MM.1S (cell line): Measurements from ENCODE around the gene CTTNBP2NL.
"Not testable (repeated sequence)": the region's sequence is repeated elsewhere in the genome, so short reads cannot be mapped to it uniquely, and the experiment has no call there.

Source experiments
- DNase-seq: peaks from one replicate; pipeline ENCODE4 v3.0.0-alpha.2; 2015
- H2AFZ ChIP-seq: fragments of 300-600 bp; sonication (generic); 2 replicates; pipeline ENCODE4 v1.6.0; 2016; ENCODE audit warnings: antibody characterized with exemption, low read length
- H3F3A ChIP-seq: fragments of 300-600 bp; sonication (generic); 2 replicates; pipeline ENCODE4 v1.6.1; 2016; ENCODE audit warnings: mild to moderate bottlenecking, antibody characterized with exemption, low read length, moderate library complexity, mixed read lengths; ENCODE audit not compliant: insufficient read depth
- H3K27ac ChIP-seq: fragments of 300-600 bp; sonication (generic); 2 replicates; pipeline ENCODE4 v1.5.1; 2016; ENCODE audit warnings: mild to moderate bottlenecking, low read length
- H3K27me3 ChIP-seq: fragments of 300-600 bp; sonication (generic); replicated peaks from 2 replicates; pipeline ENCODE4 v1.6.0; 2016; ENCODE audit warnings: low read length; ENCODE audit not compliant: insufficient read depth
- H3K36me3 ChIP-seq: fragments of 300-600 bp; sonication (generic); replicated peaks from 2 replicates; pipeline ENCODE4 v1.6.1; 2016; ENCODE audit warnings: mild to moderate bottlenecking, low read length, mixed read lengths; ENCODE audit not compliant: insufficient read depth
- H3K4me1 ChIP-seq: fragments of 300-600 bp; sonication (generic); 2 replicates; pipeline ENCODE4 v1.6.1; 2016; ENCODE audit warnings: low read length, mixed read lengths
- H3K4me2 ChIP-seq: fragments of 300-600 bp; sonication (generic); 2 replicates; pipeline ENCODE4 v1.6.0; 2016; ENCODE audit warnings: low read depth, low read length
- H3K4me3 ChIP-seq: fragments of 300-600 bp; sonication (generic); 2 replicates; pipeline ENCODE4 v1.5.1; 2016; ENCODE audit warnings: low read length, mixed read lengths
- H3K79me2 ChIP-seq: fragments of 300-600 bp; sonication (generic); 2 replicates; pipeline ENCODE4 v1.6.1; 2016; ENCODE audit warnings: mixed run types, low read length, mixed read lengths
- H3K9ac ChIP-seq: fragments of 300-600 bp; sonication (generic); 2 replicates; pipeline ENCODE4 v1.6.1; 2016; ENCODE audit warnings: low read length, mixed read lengths
- H3K9me2 ChIP-seq: fragments of 300-600 bp; sonication (generic); replicated peaks from 2 replicates; pipeline ENCODE4 v1.6.1; 2016; ENCODE audit warnings: mild to moderate bottlenecking, low read length, mixed read lengths; ENCODE audit not compliant: insufficient read depth
- H3K9me3 ChIP-seq: fragments of 300-600 bp; sonication (generic); replicated peaks from 2 replicates; pipeline ENCODE4 v1.6.1; 2016; ENCODE audit warnings: mild to moderate bottlenecking, low read length, mixed read lengths; ENCODE audit not compliant: insufficient read depth
- H4K20me1 ChIP-seq: fragments of 300-600 bp; sonication (generic); 2 replicates; pipeline ENCODE4 v1.6.1; 2016; ENCODE audit warnings: mild to moderate bottlenecking, low read length, moderate library complexity, mixed read lengths; ENCODE audit not compliant: insufficient read depth
- CTCF ChIP-seq: fragments of 300-600 bp; sonication (generic); IDR thresholded peaks from 2 replicates; pipeline ENCODE4 v1.5.1; 2016; ENCODE audit warnings: antibody characterized with exemption, low read length, mixed read lengths
- EZH2 ChIP-seq: fragments of 300-600 bp; sonication (generic); optimal IDR thresholded peaks from 2 replicates; pipeline ENCODE3; 2017; ENCODE audit warnings: low read depth, mild to moderate bottlenecking, antibody characterized with exemption, low read length, mixed read lengths
- EZH2phosphoT487 ChIP-seq: fragments of 300-600 bp; sonication (generic); IDR thresholded peaks from 2 replicates; pipeline ENCODE4 v1.6.1; 2018; ENCODE audit warnings: antibody characterized with exemption, low read length

Gene CTTNBP2NL

GRCh38 chr1:112435448-112435847, 39.4 kb downstream of the CTTNBP2NL start:
- no peaks in the 10 kb centered on the region for H4K20me1 ChIP-seq
- no peak for TF ChIP-seq CTCF
- no peak overlapping the region for H3K4me3 ChIP-seq
- no peaks in the 10 kb centered on the region for H3K79me2 ChIP-seq
- H3K4me2 ChIP-seq, result no peak overlapping the region
- H3F3A ChIP-seq, result no peaks in the 10 kb centered on the region
- no peaks in the 10 kb centered on the region for H3K27me3 ChIP-seq
- DNase-seq, result no peak
- H3K9ac ChIP-seq, result no peak overlapping the region
- no peak overlapping the region for H3K27ac ChIP-seq
- H2AFZ ChIP-seq, result no peak overlapping the region
- H3K9me3 ChIP-seq, result no peaks in the 10 kb centered on the region
- H3K4me1 ChIP-seq, result no peaks in the 10 kb centered on the region
- H3K36me3 ChIP-seq, result no peaks in the 10 kb centered on the region
- H3K9me2 ChIP-seq, result no peaks in the 10 kb centered on the region

GRCh38 chr1:112436384-112437156, 40.6 kb downstream of the CTTNBP2NL start:
- DNase-seq, result no peak
- TF ChIP-seq EZH2, result no peak
- TF ChIP-seq CTCF, result no peak
- no peak for TF ChIP-seq EZH2phosphoT487
- H3K79me2 ChIP-seq, result no peaks in the 10 kb centered on the region
- H3F3A ChIP-seq, result no peaks in the 10 kb centered on the region
- no peak overlapping the region for H3K27ac ChIP-seq
- no peaks in the 10 kb centered on the region for H3K9me2 ChIP-seq
- H3K9ac ChIP-seq, result no peak overlapping the region
- H2AFZ ChIP-seq, result no peak overlapping the region
- no peak overlapping the region for H3K4me3 ChIP-seq
- H3K27me3 ChIP-seq, result no peaks in the 10 kb centered on the region
- H4K20me1 ChIP-seq, result no peaks in the 10 kb centered on the region
- H3K9me3 ChIP-seq, result no peaks in the 10 kb centered on the region
- H3K36me3 ChIP-seq, result no peaks in the 10 kb centered on the region
- no peak overlapping the region for H3K4me2 ChIP-seq
- H3K4me1 ChIP-seq, result no peaks in the 10 kb centered on the region

GRCh38 chr1:112438156-112438555, 42.1 kb downstream of the CTTNBP2NL start:
- not testable (repeated sequence) for H4K20me1 ChIP-seq, H3K9ac ChIP-seq, H3K9me3 ChIP-seq, H3K4me3 ChIP-seq, H3F3A ChIP-seq, H3K4me2 ChIP-seq, H3K79me2 ChIP-seq, H3K27me3 ChIP-seq, H3K36me3 ChIP-seq, H3K27ac ChIP-seq, H3K9me2 ChIP-seq, DNase-seq, H2AFZ ChIP-seq, H3K4me1 ChIP-seq

GRCh38 chr1:112439592-112439991, 43.6 kb downstream of the CTTNBP2NL start:
- H4K20me1 ChIP-seq, result no peaks in the 10 kb centered on the region

More at GRCh38 chr1:112439592-112439991, 43.6 kb downstream of the CTTNBP2NL start:
- Histone ChIP-seq H3K4me2 (no peak overlapping the region), H3K36me3 (no peaks in the 10 kb centered on the region), H3K9me2 (no peaks in the 10 kb centered on the region), H3K4me3 (no peak overlapping the region), H3K27me3 (no peaks in the 10 kb centered on the region), H3K27ac (no peak overlapping the region), H3K79me2 (no peaks in the 10 kb centered on the region), H3K9ac (no peak overlapping the region), H3K9me3 (no peaks in the 10 kb centered on the region), H3F3A (no peaks in the 10 kb centered on the region), H2AFZ (no peak overlapping the region), H3K4me1 (no peaks in the 10 kb centered on the region)
- TF ChIP-seq EZH2phosphoT487, result no peak
- no peak for TF ChIP-seq EZH2
- no peak for TF ChIP-seq CTCF
- DNase-seq, result no peak
